Activated CD4-positive, alpha-beta T cell treated with anti-CD3 and anti-CD28 coated beads, Interleukin-2, amount 50 U/mL, for 24 hours (primary cell): Measurements from ENCODE around the gene PSEN1.
"Not testable (repeated sequence)": the region's sequence is repeated elsewhere in the genome, so short reads cannot be mapped to it uniquely, and the experiment has no call there.

Source experiments
- DNase-seq, 2 donors: peaks; one replicate each; pipeline ENCODE4 v3.0.0-alpha.2; 2020; ENCODE audit warnings: low read depth in 1 of 2, low spot score in 1 of 2

The PSEN1 gene

DNA sequence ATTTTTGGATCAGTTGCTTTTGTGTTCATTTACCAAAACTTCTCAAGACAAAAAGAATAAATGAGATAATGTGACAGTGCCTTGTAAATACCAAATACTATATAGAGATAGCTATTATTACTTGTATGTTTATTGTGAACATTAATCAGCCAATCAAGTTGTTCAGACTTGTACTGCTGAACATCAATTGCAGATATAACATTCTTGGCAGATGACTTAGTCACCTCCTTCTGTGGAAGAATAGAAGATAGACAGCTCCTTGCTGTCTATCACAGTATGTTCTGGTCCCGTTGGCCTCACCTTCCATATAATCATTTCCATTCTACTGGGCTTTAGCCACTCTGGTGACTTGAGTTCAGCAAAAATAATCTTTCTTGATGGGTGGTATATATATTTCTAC is 30.1 kb downstream of the PSEN1 start:
- no peak for DNase-seq

DNA sequence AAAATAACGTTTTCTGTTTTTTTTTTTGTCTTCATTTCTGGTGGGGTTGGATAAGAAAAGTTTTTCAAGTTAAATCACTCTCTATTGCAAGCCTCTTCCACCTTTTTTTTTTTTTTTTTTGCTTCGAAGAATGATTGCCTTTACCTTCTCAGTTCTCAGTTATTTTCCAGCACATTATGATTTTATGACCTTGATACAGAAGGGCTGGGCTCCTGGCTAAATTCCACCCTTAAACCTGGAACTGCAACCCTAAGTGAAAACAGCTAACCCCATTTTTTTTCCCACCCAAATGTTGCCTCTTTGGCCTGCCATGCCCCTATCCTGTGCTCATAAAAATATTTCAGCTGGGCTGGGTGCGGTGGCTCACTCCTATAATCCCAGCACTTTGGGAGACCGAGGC is 31.4 kb downstream of the PSEN1 start:
- DNase-seq: no peak

DNA sequence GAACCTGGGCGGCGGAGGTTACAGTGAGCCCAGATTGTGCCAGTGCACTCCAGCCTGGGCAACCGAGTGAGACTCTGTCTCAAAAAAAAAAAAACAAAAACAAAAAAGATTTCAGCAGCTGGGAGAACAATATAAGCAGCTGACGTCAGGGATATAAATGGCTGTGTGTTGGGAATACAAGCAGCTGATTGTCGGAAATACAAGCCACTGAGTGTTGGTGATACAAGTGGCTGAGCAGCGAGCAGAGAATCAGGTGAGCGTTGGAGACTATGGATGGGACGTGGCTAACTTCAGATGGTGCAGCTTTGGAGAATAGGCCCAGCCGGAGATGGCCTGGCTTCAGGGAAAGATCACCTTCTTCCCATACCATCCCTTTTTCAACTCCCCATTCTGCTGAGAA is 32.0 kb downstream of the PSEN1 start:
- DNase-seq: no peak

DNA sequence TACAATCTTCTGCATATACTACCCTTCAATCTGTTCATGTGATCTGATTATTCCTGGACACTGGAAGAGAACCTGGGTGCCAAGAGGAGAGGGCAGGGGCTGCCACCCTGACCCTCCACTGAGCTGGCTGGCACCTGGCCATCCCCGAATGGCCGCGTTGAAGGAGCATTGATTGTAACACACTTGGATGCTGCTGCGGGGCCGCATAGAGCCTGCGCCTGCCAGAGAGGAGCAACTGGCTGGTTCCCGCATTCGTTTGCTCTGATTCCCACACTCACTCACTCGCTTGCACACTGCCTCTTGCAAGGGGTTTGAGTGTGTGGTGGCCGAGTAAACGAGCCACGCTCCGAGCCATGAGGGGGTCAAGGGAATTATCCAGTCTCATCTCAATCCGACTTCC is 32.4 kb downstream of the PSEN1 start:
- no peak for DNase-seq

DNA sequence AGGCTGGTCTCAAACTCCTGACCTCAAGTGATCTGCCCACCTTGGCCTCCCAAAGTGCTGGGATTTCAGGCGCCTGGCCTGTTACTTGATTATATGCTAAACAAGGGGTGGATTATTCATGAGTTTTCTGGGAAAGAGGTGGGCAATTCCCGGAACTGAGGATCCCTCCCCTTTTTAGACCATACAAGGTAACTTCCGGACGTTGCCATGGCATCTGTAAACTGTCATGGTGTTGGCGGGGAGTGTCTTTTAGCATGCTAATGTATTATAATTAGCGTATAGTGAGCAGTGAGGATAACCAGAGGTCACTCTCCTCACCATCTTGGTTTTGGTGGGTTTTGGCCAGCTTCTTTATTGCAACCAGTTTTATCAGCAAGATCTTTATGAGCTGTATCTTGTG is 33.5 kb downstream of the PSEN1 start:
- not testable (repeated sequence) for DNase-seq

DNA sequence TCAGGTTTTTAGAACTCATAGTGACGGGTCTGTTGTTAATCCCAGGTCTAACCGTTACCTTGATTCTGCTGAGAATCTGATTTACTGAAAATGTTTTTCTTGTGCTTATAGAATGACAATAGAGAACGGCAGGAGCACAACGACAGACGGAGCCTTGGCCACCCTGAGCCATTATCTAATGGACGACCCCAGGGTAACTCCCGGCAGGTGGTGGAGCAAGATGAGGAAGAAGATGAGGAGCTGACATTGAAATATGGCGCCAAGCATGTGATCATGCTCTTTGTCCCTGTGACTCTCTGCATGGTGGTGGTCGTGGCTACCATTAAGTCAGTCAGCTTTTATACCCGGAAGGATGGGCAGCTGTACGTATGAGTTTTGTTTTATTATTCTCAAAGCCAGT is 34.4 kb downstream of the PSEN1 start:
- no peak for DNase-seq

DNA sequence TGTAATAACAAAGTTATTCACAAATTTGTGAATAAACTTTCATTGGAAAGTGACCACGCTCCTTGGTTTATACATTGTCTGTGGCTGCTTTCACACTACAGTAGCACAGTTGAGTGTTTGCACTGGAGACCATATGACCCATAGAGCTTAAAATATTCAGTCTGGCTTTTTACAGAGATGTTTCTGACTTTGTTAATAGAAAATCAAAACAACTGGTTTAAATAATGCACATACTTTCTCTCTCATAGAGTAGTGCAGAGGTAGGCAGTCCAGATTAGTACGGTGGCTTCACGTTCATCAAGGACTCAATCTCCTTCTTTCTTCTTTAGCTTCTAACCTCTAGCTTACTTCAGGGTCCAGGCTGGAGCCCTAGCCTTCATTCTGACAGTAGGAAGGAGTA is 36.2 kb downstream of the PSEN1 start:
- DNase-seq: no peak

DNA sequence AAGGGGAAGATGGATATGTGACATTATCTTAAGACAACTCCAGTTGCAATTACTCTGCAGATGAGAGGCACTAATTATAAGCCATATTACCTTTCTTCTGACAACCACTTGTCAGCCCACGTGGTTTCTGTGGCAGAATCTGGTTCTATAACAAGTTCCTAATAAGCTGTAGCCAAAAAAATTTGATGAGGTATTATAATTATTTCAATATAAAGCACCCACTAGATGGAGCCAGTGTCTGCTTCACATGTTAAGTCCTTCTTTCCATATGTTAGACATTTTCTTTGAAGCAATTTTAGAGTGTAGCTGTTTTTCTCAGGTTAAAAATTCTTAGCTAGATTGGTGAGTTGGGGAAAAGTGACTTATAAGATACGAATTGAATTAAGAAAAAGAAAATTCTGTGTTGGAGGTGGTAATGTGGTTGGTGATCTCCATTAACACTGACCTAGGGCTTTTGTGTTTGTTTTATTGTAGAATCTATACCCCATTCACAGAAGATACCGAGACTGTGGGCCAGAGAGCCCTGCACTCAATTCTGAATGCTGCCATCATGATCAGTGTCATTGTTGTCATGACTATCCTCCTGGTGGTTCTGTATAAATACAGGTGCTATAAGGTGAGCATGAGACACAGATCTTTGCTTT is 36.9 kb downstream of the PSEN1 start:
- no peak for DNase-seq

DNA sequence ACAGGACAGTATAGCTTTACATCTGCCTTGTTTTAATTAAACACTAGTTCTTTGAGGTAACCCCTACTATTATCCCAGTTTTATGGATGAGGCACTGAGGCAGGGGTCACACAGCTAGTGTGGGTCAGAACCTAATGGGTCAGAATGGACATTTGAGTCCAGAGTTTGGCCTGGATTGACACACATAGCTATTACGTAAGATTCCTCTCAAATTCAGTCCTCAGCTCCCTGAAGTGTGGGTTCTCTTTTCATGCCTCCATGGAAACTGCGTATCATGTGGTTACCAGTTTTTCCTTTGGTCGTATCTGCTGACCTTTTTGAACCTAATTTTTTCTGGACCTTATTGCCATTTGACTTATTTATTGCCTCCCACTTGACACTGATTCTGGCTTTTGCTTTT is 40.4 kb downstream of the PSEN1 start:
- no peak for DNase-seq

DNA sequence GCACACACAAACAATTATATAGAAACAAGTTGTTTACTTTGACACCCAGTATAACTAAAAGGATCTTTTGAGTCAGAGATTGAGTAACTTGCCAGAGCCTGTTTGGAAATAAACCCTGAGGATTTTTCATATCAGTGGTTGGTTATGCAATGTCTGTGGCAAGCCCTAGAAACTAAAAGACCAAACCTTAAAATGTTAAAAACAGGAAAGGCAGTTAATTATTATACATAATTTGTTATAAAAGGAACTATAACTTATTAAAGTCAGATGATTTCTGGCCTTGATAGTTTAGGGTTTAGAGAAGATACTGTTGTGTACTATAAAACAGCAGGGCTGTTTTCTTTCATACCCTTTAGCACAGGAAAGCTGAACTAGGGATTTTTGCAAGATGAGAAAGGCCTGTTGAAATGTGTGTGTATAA is 44.1 kb downstream of the PSEN1 start:
- no peak for DNase-seq

DNA sequence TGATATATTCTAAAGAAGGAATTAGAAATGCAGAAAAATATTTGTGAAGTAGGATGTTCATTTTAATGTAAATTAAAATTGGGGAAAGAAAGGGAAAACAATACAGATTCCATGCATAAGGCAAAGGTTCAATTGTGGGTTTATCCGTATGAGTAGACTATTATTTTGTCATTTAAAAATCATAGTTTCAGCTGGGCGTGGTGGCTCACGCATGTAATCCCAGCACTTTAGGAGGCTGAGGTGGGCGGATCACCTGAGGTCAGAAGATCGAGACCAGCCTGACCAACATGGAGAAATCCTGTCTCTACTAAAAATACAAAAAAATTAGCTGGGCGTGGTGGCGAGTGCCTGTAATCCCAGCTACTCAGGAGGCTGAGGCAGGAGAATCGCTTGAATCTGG is 44.7 kb downstream of the PSEN1 start:
- DNase-seq: not testable (repeated sequence)

DNA sequence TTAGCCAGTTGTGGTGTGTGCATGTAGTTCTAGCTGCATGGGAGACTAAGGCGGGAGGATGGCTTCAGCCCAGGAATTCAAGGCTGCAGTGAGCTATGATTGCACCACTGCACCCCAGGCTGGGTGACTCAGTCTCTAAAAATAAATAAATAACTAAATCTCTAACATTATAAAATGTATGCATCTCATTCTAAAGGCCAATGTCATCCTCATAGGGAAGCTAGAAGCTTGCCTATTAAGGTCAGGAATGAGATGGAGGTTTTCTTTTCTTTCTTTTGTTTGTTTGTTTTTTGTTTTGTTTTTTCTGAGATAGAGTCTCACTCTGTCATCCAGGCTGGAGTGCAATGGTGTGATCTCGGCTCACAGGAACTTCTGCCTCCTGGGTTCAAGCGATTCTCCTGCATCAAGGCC is 52.2 kb downstream of the PSEN1 start:
- DNase-seq: no peak

DNA sequence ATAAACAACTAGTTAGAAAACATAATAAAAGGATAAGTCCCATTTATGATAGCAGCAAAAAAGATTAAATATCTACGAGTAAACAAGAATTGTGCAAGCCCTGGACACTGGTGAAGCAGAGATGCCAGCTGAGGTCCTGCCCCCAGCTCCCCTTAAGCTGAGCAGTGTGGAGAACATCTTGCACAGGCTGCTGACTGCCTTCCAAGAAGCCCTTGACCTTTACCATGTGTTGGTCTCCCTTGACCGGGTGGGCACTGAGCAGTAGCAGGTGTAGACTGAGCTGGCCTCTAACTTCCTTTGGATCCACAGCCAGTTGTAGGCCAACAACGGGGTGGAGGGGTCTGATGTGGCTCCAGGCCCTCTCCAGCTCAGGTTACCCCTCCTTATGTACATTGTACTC is 53.3 kb downstream of the PSEN1 start:
- no peak for DNase-seq

DNA sequence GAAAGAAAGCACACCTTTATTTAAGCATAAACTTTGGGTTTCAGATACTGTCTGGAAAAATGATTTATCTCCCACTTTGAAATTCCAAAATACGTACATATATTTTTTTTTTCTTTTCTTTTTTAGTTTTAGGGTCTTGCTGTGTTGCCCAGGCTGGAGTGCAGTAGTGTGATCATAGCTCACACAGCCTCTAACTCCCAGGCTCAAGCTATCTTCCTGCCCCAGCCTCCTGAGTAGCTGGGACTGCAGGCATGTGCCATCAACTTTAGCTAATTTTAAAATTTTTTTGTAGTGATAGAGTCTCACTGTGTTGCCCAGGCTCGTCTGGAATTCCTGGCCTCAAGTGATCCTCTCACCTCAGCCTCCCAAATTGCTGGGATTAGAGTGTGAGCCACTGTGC is 55.1 kb downstream of the PSEN1 start:
- no peak for DNase-seq

DNA sequence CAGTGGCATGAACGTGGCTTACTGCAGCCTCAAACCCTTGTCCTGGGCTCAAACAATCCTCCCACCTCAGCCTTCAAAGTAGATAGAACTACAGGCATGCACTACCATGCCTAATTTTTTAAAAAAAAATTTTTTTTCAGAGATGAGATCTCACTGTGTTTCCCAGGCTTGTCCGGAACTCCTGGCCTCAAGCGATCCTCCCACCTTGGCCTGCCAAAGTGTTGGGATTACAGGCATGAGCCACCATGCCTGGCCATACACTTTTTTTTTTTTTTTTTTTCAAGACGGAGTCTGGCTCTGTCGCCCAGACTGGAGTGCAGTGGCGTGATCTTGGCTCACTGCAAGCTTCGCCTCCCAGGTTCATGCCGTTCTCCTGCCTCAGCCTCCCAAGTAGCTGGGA is 58.0 kb downstream of the PSEN1 start:
- DNase-seq: not testable (repeated sequence)

DNA sequence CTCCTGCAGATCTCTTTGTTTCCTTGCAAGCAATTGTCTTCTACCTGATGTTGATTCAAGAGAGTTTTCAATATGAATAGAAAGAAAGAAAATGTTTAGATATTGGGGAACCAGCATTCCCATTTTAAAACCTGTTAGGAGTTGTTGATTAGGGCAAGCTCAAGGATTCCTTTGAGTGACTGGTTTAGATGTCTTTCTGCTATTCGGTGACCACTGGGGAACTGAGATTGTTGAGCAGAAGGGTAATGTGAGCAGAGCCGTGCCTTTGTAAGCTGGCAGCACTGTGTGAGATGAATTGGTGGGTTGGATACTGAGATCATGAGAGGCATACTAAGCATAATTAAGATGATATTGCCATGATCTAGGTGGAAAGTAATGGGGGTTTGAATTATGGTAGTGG is 61.9 kb downstream of the PSEN1 start:
- DNase-seq: no peak

DNA sequence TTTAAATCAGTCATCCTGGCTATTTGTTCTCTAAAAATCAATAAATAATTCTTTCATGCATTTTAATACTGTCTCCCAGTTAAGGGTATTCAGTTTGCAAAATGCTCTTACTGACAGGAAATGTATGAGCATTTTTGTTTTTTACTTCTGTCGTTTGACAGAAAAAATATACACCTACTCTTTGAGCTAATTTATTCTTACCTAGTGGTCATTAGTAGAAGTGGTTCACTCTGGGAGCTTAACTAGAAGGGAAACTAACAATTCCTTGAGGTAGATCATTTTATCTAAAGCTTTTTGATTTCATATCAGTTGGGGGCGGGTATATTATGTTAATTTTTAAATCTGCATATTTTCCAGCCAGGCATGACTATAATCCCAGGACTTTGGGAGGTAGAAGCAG is 67.2 kb downstream of the PSEN1 start:
- no peak for DNase-seq

DNA sequence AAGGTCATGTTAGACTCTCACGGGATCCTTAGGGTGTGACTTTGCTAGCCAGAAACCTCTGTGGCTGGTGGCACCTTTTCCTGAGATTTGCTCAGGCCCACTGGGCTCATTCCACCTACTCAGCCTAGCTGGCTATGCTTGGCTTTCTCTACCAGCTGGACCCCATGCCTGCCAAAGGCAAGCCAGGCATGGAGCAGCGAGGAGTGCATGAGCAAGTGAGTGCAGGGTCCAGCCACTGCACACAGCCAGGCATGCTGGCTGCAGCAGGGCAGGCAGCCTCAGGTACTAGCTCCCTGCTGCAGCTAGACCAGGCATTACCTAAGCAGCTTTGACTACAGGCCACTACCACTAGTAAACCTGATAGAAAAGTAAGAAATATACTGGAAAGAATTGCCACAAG is 71.3 kb downstream of the PSEN1 start:
- DNase-seq: no peak

DNA sequence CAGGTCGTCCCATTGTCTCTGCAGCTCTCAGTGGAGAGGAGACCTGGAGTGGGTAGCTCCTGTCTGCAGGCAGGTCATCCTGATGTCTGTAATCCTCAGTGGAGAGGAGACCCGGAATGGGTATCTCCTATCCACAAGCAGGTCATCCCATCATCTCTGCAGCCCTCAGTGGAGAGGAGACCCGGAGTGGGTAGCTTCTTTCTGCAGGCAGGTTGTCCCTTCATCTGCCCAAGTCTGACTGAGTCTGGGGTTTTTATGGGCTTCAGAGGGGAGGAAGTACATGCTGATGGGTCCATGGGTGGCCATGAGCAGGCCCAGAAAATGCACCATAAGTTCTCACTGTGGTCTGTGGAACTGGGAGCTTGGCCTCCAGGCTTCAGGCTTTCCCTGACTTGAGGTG is 72.1 kb downstream of the PSEN1 start:
- no peak for DNase-seq

DNA sequence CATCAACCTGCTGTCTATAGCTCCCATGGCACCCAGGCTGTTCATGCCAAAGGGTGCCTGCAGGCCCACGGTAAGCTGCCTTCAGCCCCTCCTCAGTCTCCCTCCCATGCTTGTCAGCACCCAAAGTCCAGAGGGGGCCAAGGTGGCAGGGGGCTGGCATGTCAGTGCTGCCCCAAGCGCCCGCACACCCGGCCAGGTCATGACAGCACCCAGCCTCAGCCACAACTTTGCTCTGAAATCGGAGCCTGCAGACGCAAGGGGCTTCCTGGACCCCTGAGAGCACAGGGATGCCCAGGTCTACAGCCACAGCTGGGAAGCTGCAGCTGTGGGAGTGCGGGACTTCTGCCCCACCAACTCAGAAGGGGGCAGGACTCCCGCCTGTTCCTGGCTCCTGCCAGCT is 72.5 kb downstream of the PSEN1 start:
- DNase-seq: no peak

DNA sequence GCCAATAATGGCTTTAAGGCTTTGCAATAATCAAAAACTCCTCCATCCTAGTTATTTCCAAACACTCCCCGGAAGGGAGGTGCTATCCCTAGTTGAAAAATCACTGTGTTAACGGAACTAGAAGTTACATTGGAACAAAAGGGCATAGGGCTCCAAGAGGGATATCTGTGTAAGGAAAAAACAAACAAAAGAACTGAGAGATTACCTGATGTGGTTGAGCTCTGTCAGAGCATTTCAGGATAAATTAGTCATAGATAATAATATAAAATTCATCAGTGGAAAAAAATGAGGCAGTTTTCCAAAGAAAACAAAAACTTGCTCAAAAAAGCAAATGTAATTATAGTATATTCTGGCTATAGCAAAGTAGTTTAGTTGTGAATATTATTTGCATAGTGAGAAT is 73.6 kb downstream of the PSEN1 start:
- no peak for DNase-seq

DNA sequence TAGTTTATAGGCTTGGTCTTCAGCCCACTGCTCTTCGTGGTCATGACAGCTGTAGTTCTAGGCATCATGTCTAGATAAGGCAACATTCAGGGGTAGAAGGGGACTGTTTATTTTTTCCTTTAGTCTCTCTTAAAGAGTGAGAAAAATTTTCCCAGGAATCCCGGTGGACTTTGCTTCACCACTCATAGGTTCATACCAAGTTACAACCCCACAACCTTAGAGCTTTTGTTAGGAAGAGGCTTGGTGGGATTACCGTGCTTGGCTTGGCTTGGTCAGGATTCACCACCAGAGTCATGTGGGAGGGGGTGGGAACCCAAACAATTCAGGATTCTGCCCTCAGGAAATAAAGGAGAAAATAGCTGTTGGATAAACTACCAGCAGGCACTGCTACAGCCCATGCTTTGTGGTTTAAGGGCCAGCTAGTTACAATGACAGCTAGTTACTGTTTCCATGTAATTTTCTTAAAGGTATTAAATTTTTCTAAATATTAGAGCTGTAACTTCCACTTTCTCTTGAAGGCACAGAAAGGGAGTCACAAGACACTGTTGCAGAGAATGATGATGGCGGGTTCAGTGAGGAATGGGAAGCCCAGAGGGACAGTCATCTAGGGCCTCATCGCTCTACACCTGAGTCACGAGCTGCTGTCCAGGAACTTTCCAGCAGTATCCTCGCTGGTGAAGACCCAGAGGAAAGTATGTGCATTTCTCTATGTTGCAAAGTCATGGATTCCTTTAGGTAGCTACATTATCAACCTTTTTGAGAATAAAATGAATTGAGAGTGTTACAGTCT is 75.1 kb downstream of the PSEN1 start:
- DNase-seq: no peak

DNA sequence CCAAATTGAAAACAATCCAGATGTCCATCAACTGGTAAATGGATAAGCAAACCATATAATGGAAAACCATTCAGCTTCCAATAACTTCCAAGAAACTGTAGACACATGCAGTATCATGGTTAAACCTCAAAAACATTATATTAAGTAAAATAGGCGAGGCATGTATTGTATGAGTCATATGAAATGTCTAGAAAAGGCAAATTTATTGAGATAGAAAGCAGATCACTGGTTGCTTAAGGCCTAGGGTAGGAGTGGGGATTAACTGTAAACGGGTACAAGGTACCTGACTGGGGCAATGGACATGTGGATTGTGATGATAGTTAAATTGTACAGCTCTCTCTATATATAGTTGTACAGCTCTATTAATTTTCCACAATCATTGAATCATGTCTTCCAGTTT is 79.7 kb downstream of the PSEN1 start:
- no peak for DNase-seq
